ENCODE data around the gene VKORC1L1. TPM values are rescaled to one million over a fixed set of nuclear protein-coding genes. Genes with fewer than 3 reads are reported as not detected.

Gene VKORC1L1
- total and polyA plus RNA-seq, 4 donors, result 9.8 to 14.6 (median 11.7) TPM

- H3K4me1 ChIP-seq (ENCODE audit: control insufficient read depth in 4 of 4, insufficient read depth in 4 of 4, low read length in 3 of 4), result peaks cover 0 to 4% (median 2%) of the 10 kb centered on the region in 4 donors
- H3K36me3 ChIP-seq (ENCODE audit: control insufficient read depth in 4 of 4, insufficient read depth in 3 of 4, low read depth in 1 of 4, low read length in 3 of 4), result no peaks in the 10 kb centered on the region
- no peaks in the 10 kb centered on the region for H3K9me3 ChIP-seq (ENCODE audit: control insufficient read depth in 4 of 4, low read length in 3 of 4)
- H3K4me3 ChIP-seq (ENCODE audit: low read depth in 1 of 3, low read length in 3 of 3), result no peak overlapping the region
- DNase-seq (ENCODE audit: low spot score), result no peak
- no peaks in the 10 kb centered on the region for H3K27me3 ChIP-seq (ENCODE audit: control insufficient read depth in 4 of 4, insufficient read depth in 4 of 4, low read length in 3 of 4)
- H3K9ac ChIP-seq (ENCODE audit: low read depth in 1 of 2, low read length in 2 of 2), result no peak overlapping the region
- no peak overlapping the region for H3K27ac ChIP-seq (ENCODE audit: low read depth in 1 of 2, low read length in 2 of 2)
- TF ChIP-seq HNF4G (IDR thresholded peaks at IDR 0.05) (no peak), FOXA2 (IDR thresholded peaks at IDR 0.05) (no peak), RXRA (IDR thresholded peaks at IDR 0.05) (no peak), EGR1 (IDR thresholded peaks at IDR 0.05; ENCODE audit: low read depth in 2 of 2) (no peak), JUND (IDR thresholded peaks at IDR 0.05) (no peak), RAD21 (IDR thresholded peaks at IDR 0.05) (no peak), NR2F2 (IDR thresholded peaks at IDR 0.05) (no peak)
These were observed 53.7 kb downstream of the VKORC1L1 start for GRCh38 chr7:65926588-65926987.

- Histone ChIP-seq H3K36me3 (ENCODE audit: control insufficient read depth in 4 of 4, insufficient read depth in 3 of 4, low read depth in 1 of 4, low read length in 3 of 4) (no peaks in the 10 kb centered on the region), H3K27ac (ENCODE audit: low read depth in 1 of 2, low read length in 2 of 2) (no peak overlapping the region), H3K9me3 (ENCODE audit: control insufficient read depth in 4 of 4, low read length in 3 of 4) (no peaks in the 10 kb centered on the region), H3K9ac (ENCODE audit: low read depth in 1 of 2, low read length in 2 of 2) (no peak overlapping the region), H3K27me3 (ENCODE audit: control insufficient read depth in 4 of 4, insufficient read depth in 4 of 4, low read length in 3 of 4) (no peaks in the 10 kb centered on the region), H3K4me1 (ENCODE audit: control insufficient read depth in 4 of 4, insufficient read depth in 4 of 4, low read length in 3 of 4) (peaks cover 0 to 9% (median 3%) of the 10 kb centered on the region in 4 donors), H3K4me3 (ENCODE audit: low read depth in 1 of 3, low read length in 3 of 3) (no peak overlapping the region)
- TF ChIP-seq RXRA (IDR thresholded peaks at IDR 0.05) (no peak), FOXA1 (IDR thresholded peaks at IDR 0.05) (no peak), GABPA (IDR thresholded peaks at IDR 0.05 in 1 of 2, conservative IDR thresholded peaks at IDR 0.05 in 1 of 2) (no peak), JUND (IDR thresholded peaks at IDR 0.05) (no peak), REST (IDR thresholded peaks at IDR 0.05) (no peak), HNF4A (conservative IDR thresholded peaks at IDR 0.05) (no peak), NR2F2 (IDR thresholded peaks at IDR 0.05) (no peak), SP1 (IDR thresholded peaks at IDR 0.05) (no peak), FOXA2 (IDR thresholded peaks at IDR 0.05) (no peak), EGR1 (IDR thresholded peaks at IDR 0.05; ENCODE audit: low read depth in 2 of 2) (no peak), TAF1 (conservative IDR thresholded peaks at IDR 0.05) (no peak), CTCF (IDR thresholded peaks at IDR 0.05; ENCODE audit: low read depth, low read length, missing input control) (no peak), RAD21 (IDR thresholded peaks at IDR 0.05) (no peak), HNF4G (IDR thresholded peaks at IDR 0.05) (no peak)
- TF ChIP-seq, protein P1, sequence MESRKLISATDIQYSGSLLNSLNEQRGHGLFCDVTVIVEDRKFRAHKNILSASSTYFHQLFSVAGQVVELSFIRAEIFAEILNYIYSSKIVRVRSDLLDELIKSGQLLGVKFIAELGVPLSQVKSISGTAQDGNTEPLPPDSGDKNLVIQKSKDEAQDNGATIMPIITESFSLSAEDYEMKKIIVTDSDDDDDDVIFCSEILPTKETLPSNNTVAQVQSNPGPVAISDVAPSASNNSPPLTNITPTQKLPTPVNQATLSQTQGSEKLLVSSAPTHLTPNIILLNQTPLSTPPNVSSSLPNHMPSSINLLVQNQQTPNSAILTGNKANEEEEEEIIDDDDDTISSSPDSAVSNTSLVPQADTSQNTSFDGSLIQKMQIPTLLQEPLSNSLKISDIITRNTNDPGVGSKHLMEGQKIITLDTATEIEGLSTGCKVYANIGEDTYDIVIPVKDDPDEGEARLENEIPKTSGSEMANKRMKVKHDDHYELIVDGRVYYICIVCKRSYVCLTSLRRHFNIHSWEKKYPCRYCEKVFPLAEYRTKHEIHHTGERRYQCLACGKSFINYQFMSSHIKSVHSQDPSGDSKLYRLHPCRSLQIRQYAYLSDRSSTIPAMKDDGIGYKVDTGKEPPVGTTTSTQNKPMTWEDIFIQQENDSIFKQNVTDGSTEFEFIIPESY (IDR thresholded peaks at IDR 0.05), result no peak
- TF ChIP-seq, protein P2, sequence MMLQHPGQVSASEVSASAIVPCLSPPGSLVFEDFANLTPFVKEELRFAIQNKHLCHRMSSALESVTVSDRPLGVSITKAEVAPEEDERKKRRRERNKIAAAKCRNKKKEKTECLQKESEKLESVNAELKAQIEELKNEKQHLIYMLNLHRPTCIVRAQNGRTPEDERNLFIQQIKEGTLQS (IDR thresholded peaks at IDR 0.05), result no peak
- peak; percentile 58 for DNase-seq (ENCODE audit: low spot score)
- WGBS, result 72% methylated on average over 6 of the region's 6 CpGs
These were observed 54.9 kb downstream of the VKORC1L1 start for GRCh38 chr7:65927489-65928448.
